Effector memory CD4-positive, alpha-beta T cell (primary cell): ENCODE data around the gene LEF1.
"Not testable (repeated sequence)": the region's sequence is repeated elsewhere in the genome, so short reads cannot be mapped to it uniquely, and the experiment has no call there.

Source experiments
- DNase-seq, 3 donors: peaks; one replicate each; pipeline ENCODE4 v3.0.0-alpha.2; 2020
- H3K27ac ChIP-seq: 2 replicates; pipeline ENCODE4 v1.7.0; 2013; ENCODE audit warnings: mild to moderate bottlenecking, low read length, moderate library complexity; ENCODE audit not compliant: insufficient read depth, poor library complexity, severe bottlenecking
- H3K27me3 ChIP-seq: replicated peaks from 2 replicates; pipeline ENCODE4 v1.7.0; 2013; ENCODE audit warnings: mild to moderate bottlenecking, low read length; ENCODE audit not compliant: insufficient read depth, control insufficient read depth, poor library complexity, severe bottlenecking
- H3K36me3 ChIP-seq: 2 replicates; pipeline ENCODE4 v1.7.0; 2013; ENCODE audit warnings: mild to moderate bottlenecking, low read length, moderate library complexity; ENCODE audit not compliant: control insufficient read depth, insufficient read depth
- H3K4me1 ChIP-seq: 2 replicates; pipeline ENCODE4 v1.7.0; 2013; ENCODE audit warnings: low read length, mild to moderate bottlenecking; ENCODE audit not compliant: control insufficient read depth, insufficient read depth, poor library complexity, severe bottlenecking
- H3K4me3 ChIP-seq: 2 replicates; pipeline ENCODE4 v1.7.0; 2013; ENCODE audit warnings: low read length, low read depth, mild to moderate bottlenecking; ENCODE audit not compliant: insufficient read depth, poor library complexity, severe bottlenecking
- H3K9me3 ChIP-seq: 2 replicates; pipeline ENCODE4 v1.7.0; 2013; ENCODE audit warnings: mild to moderate bottlenecking, low read length, moderate library complexity; ENCODE audit not compliant: control insufficient read depth

Gene LEF1

GRCh38 chr4:108054025-108054638 lies 114.6 kb downstream of the LEF1 start:
- Histone ChIP-seq H3K4me1 (peaks cover 17% of the 10 kb centered on the region), H3K27ac (peak overlapping the region; percentile 25), H3K36me3 (peaks cover 22% of the 10 kb centered on the region), H3K9me3 (no peaks in the 10 kb centered on the region), H3K27me3 (no peaks in the 10 kb centered on the region), H3K4me3 (no peak overlapping the region)
- no peak for DNase-seq

GRCh38 chr4:108053251-108053711 lies 115.5 kb downstream of the LEF1 start:
- H3K36me3 ChIP-seq = peaks cover 30% of the 10 kb centered on the region

GRCh38 chr4:108052558-108053120 lies 116.1 kb downstream of the LEF1 start:
- H3K27ac ChIP-seq = peak overlapping the region; percentile 27
- no peaks in the 10 kb centered on the region for H3K27me3 ChIP-seq
- no peaks in the 10 kb centered on the region for H3K9me3 ChIP-seq
- no peak for DNase-seq
- H3K36me3 ChIP-seq = peaks cover 35% of the 10 kb centered on the region
- no peak overlapping the region for H3K4me3 ChIP-seq
- peaks cover 17% of the 10 kb centered on the region for H3K4me1 ChIP-seq

More at GRCh38 chr4:108053251-108053711, 115.5 kb downstream of the LEF1 start:
- peaks cover 17% of the 10 kb centered on the region for H3K4me1 ChIP-seq
- no peaks in the 10 kb centered on the region for H3K27me3 ChIP-seq
- peak overlapping the region; percentile 25 for H3K27ac ChIP-seq
- no peak overlapping the region for H3K4me3 ChIP-seq
- no peaks in the 10 kb centered on the region for H3K9me3 ChIP-seq
- no peak for DNase-seq

GRCh38 chr4:108051343-108051742 lies 117.4 kb downstream of the LEF1 start:
- Histone ChIP-seq H3K27ac (peak overlapping the region; percentile 40), H3K9me3 (no peaks in the 10 kb centered on the region), H3K4me1 (peaks cover 17% of the 10 kb centered on the region), H3K36me3 (peaks cover 48% of the 10 kb centered on the region), H3K4me3 (no peak overlapping the region), H3K27me3 (no peaks in the 10 kb centered on the region)
- no peak for DNase-seq

- Histone ChIP-seq H3K36me3 (peaks cover 49% of the 10 kb centered on the region), H3K27ac (peak overlapping the region; percentile 53), H3K4me3 (peak overlapping the region; percentile 51), H3K4me1 (peaks cover 17% of the 10 kb centered on the region)
- not testable (repeated sequence) for H3K27me3 ChIP-seq, H3K9me3 ChIP-seq, DNase-seq
These were observed 118.3 kb downstream of the LEF1 start for GRCh38 chr4:108050166-108051111.

GRCh38 chr4:108049406-108049805 lies 119.3 kb downstream of the LEF1 start:
- H3K27me3 ChIP-seq = no peaks in the 10 kb centered on the region
- peak overlapping the region; percentile 53 for H3K27ac ChIP-seq
- peaks cover 48% of the 10 kb centered on the region for H3K36me3 ChIP-seq
- H3K9me3 ChIP-seq = no peaks in the 10 kb centered on the region
- peak overlapping the region; percentile 51 for H3K4me3 ChIP-seq
- DNase-seq = peak in 1 of 3 donors; percentile 17
- peaks cover 17% of the 10 kb centered on the region for H3K4me1 ChIP-seq

- peaks cover 44% of the 10 kb centered on the region for H3K36me3 ChIP-seq
- DNase-seq = no peak
- H3K9me3 ChIP-seq = no peaks in the 10 kb centered on the region
- peak overlapping the region; percentile 53 for H3K27ac ChIP-seq
- no peaks in the 10 kb centered on the region for H3K27me3 ChIP-seq
- H3K4me3 ChIP-seq = peak overlapping the region; percentile 51
- H3K4me1 ChIP-seq = peaks cover 17% of the 10 kb centered on the region
These were observed 119.7 kb downstream of the LEF1 start for GRCh38 chr4:108048997-108049396.

- Histone ChIP-seq H3K36me3 (peaks cover 36% of the 10 kb centered on the region), H3K4me3 (no peak overlapping the region), H3K4me1 (peaks cover 17% of the 10 kb centered on the region)
These were observed 120.6 kb downstream of the LEF1 start for GRCh38 chr4:108048157-108048556.

GRCh38 chr4:108047199-108047598 lies 121.5 kb downstream of the LEF1 start:
- Histone ChIP-seq H3K4me3 (no peak overlapping the region), H3K9me3 (no peaks in the 10 kb centered on the region), H3K4me1 (peaks cover 17% of the 10 kb centered on the region), H3K27ac (no peak overlapping the region), H3K36me3 (peaks cover 34% of the 10 kb centered on the region), H3K27me3 (no peaks in the 10 kb centered on the region)
- no peak for DNase-seq

More at GRCh38 chr4:108048157-108048556, 120.6 kb downstream of the LEF1 start:
- no peak for DNase-seq
- Histone ChIP-seq H3K27me3 (no peaks in the 10 kb centered on the region), H3K9me3 (no peaks in the 10 kb centered on the region), H3K27ac (no peak overlapping the region)

- no peak overlapping the region for H3K4me3 ChIP-seq
- no peaks in the 10 kb centered on the region for H3K9me3 ChIP-seq
- H3K36me3 ChIP-seq = peaks cover 28% of the 10 kb centered on the region
- no peak for DNase-seq
- H3K27me3 ChIP-seq = no peaks in the 10 kb centered on the region
- peak overlapping the region; percentile 5 for H3K27ac ChIP-seq
- peaks cover 4% of the 10 kb centered on the region for H3K4me1 ChIP-seq
These were observed 123.1 kb downstream of the LEF1 start for GRCh38 chr4:108045687-108046024.
